Endothelial cell of hepatic sinusoid (primary cell): ENCODE data around the gene FKBP5.
"Not testable (repeated sequence)": the region's sequence is repeated elsewhere in the genome, so short reads cannot be mapped to it uniquely, and the experiment has no call there.

Experiments used
- in situ Hi-C: cut with HindIII; loops from 2 replicates; pipeline ENCODE4 v1.10.0; 2017; ENCODE audit warnings: low sequenced_read_pairs

The FKBP5 gene

GRCh38 chr6:35552285-35552917, 136.3 kb downstream of the FKBP5 start:
- in situ Hi-C loops: loop anchor here (5.0 kb wide), 1 partner anchor 40 kb away; the partner anchor contains the start of gene TULP1

- in situ Hi-C loops: loop anchor here (5.0 kb wide), 1 partner anchor 38 kb away; the partner anchor contains the start of gene TULP1
These were observed 138.3 kb downstream of the FKBP5 start for GRCh38 chr6:35550437-35550836.

- in situ Hi-C loops: no loop called here
These were observed 141.0 kb downstream of the FKBP5 start for GRCh38 chr6:35547676-35548075.

- in situ Hi-C loops: no loop called here
These were observed 143.8 kb downstream of the FKBP5 start for GRCh38 chr6:35544769-35545361.

- in situ Hi-C loops: no loop called here
These were observed 145.1 kb downstream of the FKBP5 start for GRCh38 chr6:35543459-35544193.

GRCh38 chr6:35541836-35542235, 146.9 kb downstream of the FKBP5 start:
- in situ Hi-C loops: no loop called here

GRCh38 chr6:35539223-35539622, 149.5 kb downstream of the FKBP5 start:
- in situ Hi-C loops: no loop called here

- in situ Hi-C loops: not testable (repeated sequence)
These were observed 152.9 kb downstream of the FKBP5 start for GRCh38 chr6:35535847-35536246.

GRCh38 chr6:35534407-35535170, 154.1 kb downstream of the FKBP5 start:
- in situ Hi-C loops: no loop called here

GRCh38 chr6:35533981-35534380, 154.7 kb downstream of the FKBP5 start:
- in situ Hi-C loops: no loop called here

- in situ Hi-C loops: no loop called here
These were observed 156.6 kb downstream of the FKBP5 start for GRCh38 chr6:35532126-35532525.

GRCh38 chr6:35524380-35525020, 164.2 kb downstream of the FKBP5 start:
- in situ Hi-C loops: no loop called here
